GM23338 (cell line): Measurements from ENCODE around the gene HS6ST2. TPM values are rescaled to one million over a fixed set of nuclear protein-coding genes. Genes with fewer than 3 reads are reported as not detected.

Experiments
- ATAC-seq: fragments of 200-7000 bp; cut with Tn5 transposase; 3 replicates; pipeline ENCODE4 v1.9.1; 2020
- DNase-seq: peaks from one replicate; pipeline ENCODE4 v3.0.0-alpha.2; 2015; ENCODE audit warnings: low spot score
- H2AFZ ChIP-seq: fragments of 200-600 bp; sonication (generic); 2 replicates; pipeline ENCODE4 v1.8.0; 2016; ENCODE audit warnings: antibody characterized with exemption, mild to moderate bottlenecking, moderate library complexity
- H3F3A ChIP-seq: fragments of 200-600 bp; sonication (generic); replicated peaks from 2 replicates; pipeline ENCODE4 v1.8.0; 2017; ENCODE audit warnings: antibody characterized with exemption, mixed run types, low read depth
- H3K27ac ChIP-seq: fragments of 200-600 bp; sonication (generic); 2 replicates; pipeline ENCODE4 v1.6.1; 2016; ENCODE audit warnings: low read depth
- H3K27me3 ChIP-seq: fragments of 200-600 bp; sonication (generic); 2 replicates; pipeline ENCODE4 v1.8.0; 2016; ENCODE audit warnings: mild to moderate bottlenecking, mixed run types, moderate library complexity; ENCODE audit not compliant: insufficient read depth
- H3K36me3 ChIP-seq: fragments of 200-600 bp; sonication (generic); 2 replicates; pipeline ENCODE4 v1.8.0; 2016; ENCODE audit warnings: mild to moderate bottlenecking; ENCODE audit not compliant: insufficient read depth
- H3K4me1 ChIP-seq: fragments of 200-600 bp; sonication (generic); 2 replicates; pipeline ENCODE4 v1.8.0; 2016; ENCODE audit warnings: mild to moderate bottlenecking, moderate library complexity; ENCODE audit not compliant: insufficient read depth
- H3K4me2 ChIP-seq: fragments of 200-600 bp; sonication (generic); 2 replicates; pipeline ENCODE4 v1.7.1; 2017; ENCODE audit warnings: mixed run types
- H3K4me3 ChIP-seq: fragments of 200-600 bp; sonication (generic); 2 replicates; pipeline ENCODE4 v1.6.1; 2016; ENCODE audit warnings: mixed run types
- H3K79me2 ChIP-seq: fragments of 200-600 bp; sonication (generic); replicated peaks from 2 replicates; pipeline ENCODE4 v1.8.0; 2017; ENCODE audit warnings: mild to moderate bottlenecking; ENCODE audit not compliant: insufficient read depth
- H3K9me2 ChIP-seq: fragments of 200-600 bp; sonication (generic); 2 replicates; pipeline ENCODE4 v1.8.0; 2017; ENCODE audit not compliant: insufficient read depth
- H4K20me1 ChIP-seq: fragments of 200-600 bp; sonication (generic); replicated peaks from 2 replicates; pipeline ENCODE4 v1.8.0; 2017; ENCODE audit warnings: mild to moderate bottlenecking; ENCODE audit not compliant: insufficient read depth
- H3K27ac Mint-ChIP-seq: 2 replicates; pipeline ENCODE4 v1.8.0; 2020; ENCODE audit warnings: inconsistent platforms, mild to moderate bottlenecking, moderate library complexity, mixed read lengths
- H3K27me3 Mint-ChIP-seq: 3 replicates; pipeline ENCODE4 v1.8.0; 2022; ENCODE audit warnings: low read depth, mild to moderate bottlenecking, moderate library complexity, mixed read lengths, inconsistent platforms; ENCODE audit not compliant: insufficient read depth, poor library complexity
- H3K36me3 Mint-ChIP-seq: 3 replicates; pipeline ENCODE4 v1.8.0; 2021; ENCODE audit warnings: low read depth, mild to moderate bottlenecking, inconsistent platforms, moderate library complexity, mixed read lengths
- H3K4me1 Mint-ChIP-seq: 3 replicates; pipeline ENCODE4 v1.8.0; 2020; ENCODE audit warnings: mild to moderate bottlenecking, inconsistent platforms, mixed read lengths
- H3K4me3 Mint-ChIP-seq: 3 replicates; pipeline ENCODE4 v1.8.0; 2021; ENCODE audit warnings: moderate library complexity, mild to moderate bottlenecking, inconsistent platforms, mixed read lengths
- H3K9me3 Mint-ChIP-seq: 3 replicates; pipeline ENCODE4 v1.8.0; 2020; ENCODE audit warnings: moderate library complexity, mild to moderate bottlenecking, inconsistent platforms, mixed read lengths
- CREB1 ChIP-seq: fragments of 250-450 bp; sonication (Bioruptor Pico); IDR thresholded peaks from 2 replicates; pipeline ENCODE4 v1.5.0; 2020; ENCODE audit warnings: low read depth, mild to moderate bottlenecking, moderate library complexity
- EZH2 ChIP-seq: fragments of 200-600 bp; sonication (generic); IDR thresholded peaks from one replicate; pipeline ENCODE4 v1.8.0; 2017; ENCODE audit warnings: antibody characterized with exemption, mild to moderate bottlenecking, low read depth; ENCODE audit not compliant: unreplicated experiment
- EZH2phosphoT487 ChIP-seq: fragments of 200-600 bp; sonication (generic); IDR thresholded peaks from one replicate; pipeline ENCODE4 v1.8.1; 2018; ENCODE audit warnings: antibody characterized with exemption; ENCODE audit not compliant: unreplicated experiment
- JUNB ChIP-seq: IDR thresholded peaks from one replicate; pipeline ENCODE4 v1.6.1; 2016; ENCODE audit warnings: antibody characterized with exemption; ENCODE audit not compliant: unreplicated experiment
- NANOG ChIP-seq: IDR thresholded peaks from 2 replicates; pipeline ENCODE4 v1.6.1; 2016; ENCODE audit warnings: antibody characterized with exemption, borderline replicate concordance
- POLR2AphosphoS5 ChIP-seq: IDR thresholded peaks from 2 replicates; pipeline ENCODE4 v1.6.1; 2016; ENCODE audit warnings: antibody characterized with exemption, low read depth
- STAT1 ChIP-seq: IDR thresholded peaks from one replicate; pipeline ENCODE4 v1.6.1; 2016; ENCODE audit warnings: antibody characterized with exemption; ENCODE audit not compliant: unreplicated experiment
- ZNF331 ChIP-seq: fragments of 250-450 bp; sonication (Bioruptor Pico); IDR thresholded peaks from 2 replicates; pipeline ENCODE4 v1.5.0; 2020; ENCODE audit warnings: low read depth, mild to moderate bottlenecking, moderate library complexity
- polyA plus RNA-seq: library from polyadenylated mRNA; unstranded; fragments of >200 nt; fragmentation: Nextera tagmentation; extraction: Ambion mirVana; gene quantifications from 2 replicates; pipeline ENCODE4 v1.2.1, GENCODE V29; 2016
- total RNA-seq: library from RNA; depleted of rRNA; stranded (reverse); fragments of >200 nt; shearing (Covaris generic); gene quantifications from 2 replicates; pipeline ENCODE4 v1.2.3, GENCODE V29; 2014
- TF ChIP-seq, protein P1 (sequence below): IDR thresholded peaks from 2 replicates; pipeline ENCODE4 v1.6.1; 2016; ENCODE audit warnings: antibody characterized with exemption
- TF ChIP-seq, protein P2 (sequence below): IDR thresholded peaks from one replicate; pipeline ENCODE4 v1.6.1; 2018; ENCODE audit warnings: antibody characterized with exemption; ENCODE audit not compliant: unreplicated experiment
- TF ChIP-seq, protein P3 (sequence below), 2 experiments: fragments of 200-600 bp in 1 of 2; sonication (generic) in 1 of 2; conservative IDR thresholded peaks; 2 replicates each; pipeline versions ENCODE4 v1.5.1 to v1.6.1; 2016 to 2017; ENCODE audit warnings: antibody characterized with exemption in 2 of 2, low read depth in 2 of 2, mild to moderate bottlenecking in 2 of 2, moderate library complexity in 1 of 2

HS6ST2 gene
- total and polyA plus RNA-seq, 2 experiments from 2014 or later, result 0.82 to 4.8 TPM

DNA sequence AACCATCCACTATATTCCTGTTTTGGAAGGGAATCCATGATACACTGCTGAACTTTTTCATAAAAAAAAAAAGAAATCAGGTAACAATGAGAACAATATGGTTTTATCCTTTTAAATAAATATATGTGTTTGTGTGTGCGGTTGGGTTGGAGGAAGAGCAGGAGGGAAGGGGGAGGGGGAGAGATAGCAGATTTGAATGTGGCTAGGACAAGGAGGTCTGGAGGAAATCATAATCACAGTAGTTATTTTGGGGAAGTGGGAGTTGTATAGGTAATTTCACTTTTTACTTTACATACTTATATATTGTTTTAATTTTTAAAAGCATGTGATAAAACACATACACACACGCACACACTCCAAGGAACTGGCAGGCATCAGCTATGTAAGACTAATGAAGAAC is 335.1 kb downstream of the HS6ST2 start:
- ATAC-seq (no peak), DNase-seq (no peak)
- Histone ChIP-seq H2AFZ (no peak overlapping the region), H3K36me3 (no peaks in the 10 kb centered on the region), H3K9me2 (no peaks in the 10 kb centered on the region), H3K27me3 (no peaks in the 10 kb centered on the region), H3F3A (no peaks in the 10 kb centered on the region), H3K79me2 (no peaks in the 10 kb centered on the region), H3K27ac (no peak overlapping the region), H3K4me2 (no peak overlapping the region), H3K4me3 (no peak overlapping the region), H3K4me1 (no peaks in the 10 kb centered on the region), H4K20me1 (no peaks in the 10 kb centered on the region)
- TF ChIP-seq ZNF331 (CRISPR knock-in tag), result no peak
- TF ChIP-seq STAT1, result no peak
- TF ChIP-seq JUNB, result no peak
- no peak for TF ChIP-seq EZH2phosphoT487
- no peak for TF ChIP-seq NANOG
- TF ChIP-seq, protein P1, sequence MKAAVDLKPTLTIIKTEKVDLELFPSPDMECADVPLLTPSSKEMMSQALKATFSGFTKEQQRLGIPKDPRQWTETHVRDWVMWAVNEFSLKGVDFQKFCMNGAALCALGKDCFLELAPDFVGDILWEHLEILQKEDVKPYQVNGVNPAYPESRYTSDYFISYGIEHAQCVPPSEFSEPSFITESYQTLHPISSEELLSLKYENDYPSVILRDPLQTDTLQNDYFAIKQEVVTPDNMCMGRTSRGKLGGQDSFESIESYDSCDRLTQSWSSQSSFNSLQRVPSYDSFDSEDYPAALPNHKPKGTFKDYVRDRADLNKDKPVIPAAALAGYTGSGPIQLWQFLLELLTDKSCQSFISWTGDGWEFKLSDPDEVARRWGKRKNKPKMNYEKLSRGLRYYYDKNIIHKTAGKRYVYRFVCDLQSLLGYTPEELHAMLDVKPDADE, result no peak
- TF ChIP-seq, protein P2, sequence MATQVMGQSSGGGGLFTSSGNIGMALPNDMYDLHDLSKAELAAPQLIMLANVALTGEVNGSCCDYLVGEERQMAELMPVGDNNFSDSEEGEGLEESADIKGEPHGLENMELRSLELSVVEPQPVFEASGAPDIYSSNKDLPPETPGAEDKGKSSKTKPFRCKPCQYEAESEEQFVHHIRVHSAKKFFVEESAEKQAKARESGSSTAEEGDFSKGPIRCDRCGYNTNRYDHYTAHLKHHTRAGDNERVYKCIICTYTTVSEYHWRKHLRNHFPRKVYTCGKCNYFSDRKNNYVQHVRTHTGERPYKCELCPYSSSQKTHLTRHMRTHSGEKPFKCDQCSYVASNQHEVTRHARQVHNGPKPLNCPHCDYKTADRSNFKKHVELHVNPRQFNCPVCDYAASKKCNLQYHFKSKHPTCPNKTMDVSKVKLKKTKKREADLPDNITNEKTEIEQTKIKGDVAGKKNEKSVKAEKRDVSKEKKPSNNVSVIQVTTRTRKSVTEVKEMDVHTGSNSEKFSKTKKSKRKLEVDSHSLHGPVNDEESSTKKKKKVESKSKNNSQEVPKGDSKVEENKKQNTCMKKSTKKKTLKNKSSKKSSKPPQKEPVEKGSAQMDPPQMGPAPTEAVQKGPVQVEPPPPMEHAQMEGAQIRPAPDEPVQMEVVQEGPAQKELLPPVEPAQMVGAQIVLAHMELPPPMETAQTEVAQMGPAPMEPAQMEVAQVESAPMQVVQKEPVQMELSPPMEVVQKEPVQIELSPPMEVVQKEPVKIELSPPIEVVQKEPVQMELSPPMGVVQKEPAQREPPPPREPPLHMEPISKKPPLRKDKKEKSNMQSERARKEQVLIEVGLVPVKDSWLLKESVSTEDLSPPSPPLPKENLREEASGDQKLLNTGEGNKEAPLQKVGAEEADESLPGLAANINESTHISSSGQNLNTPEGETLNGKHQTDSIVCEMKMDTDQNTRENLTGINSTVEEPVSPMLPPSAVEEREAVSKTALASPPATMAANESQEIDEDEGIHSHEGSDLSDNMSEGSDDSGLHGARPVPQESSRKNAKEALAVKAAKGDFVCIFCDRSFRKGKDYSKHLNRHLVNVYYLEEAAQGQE, result no peak
- no peak for TF ChIP-seq CREB1 (CRISPR knock-in tag)
- no peak for TF ChIP-seq EZH2
- no peak overlapping the region for H3K4me3 Mint-ChIP-seq
- no peaks in the 10 kb centered on the region for H3K36me3 Mint-ChIP-seq
- no peak overlapping the region for H3K27ac Mint-ChIP-seq
- H3K4me1 Mint-ChIP-seq, result no peaks in the 10 kb centered on the region
- peaks cover 2% of the 10 kb centered on the region for H3K27me3 Mint-ChIP-seq
- H3K9me3 Mint-ChIP-seq, result no peaks in the 10 kb centered on the region

DNA sequence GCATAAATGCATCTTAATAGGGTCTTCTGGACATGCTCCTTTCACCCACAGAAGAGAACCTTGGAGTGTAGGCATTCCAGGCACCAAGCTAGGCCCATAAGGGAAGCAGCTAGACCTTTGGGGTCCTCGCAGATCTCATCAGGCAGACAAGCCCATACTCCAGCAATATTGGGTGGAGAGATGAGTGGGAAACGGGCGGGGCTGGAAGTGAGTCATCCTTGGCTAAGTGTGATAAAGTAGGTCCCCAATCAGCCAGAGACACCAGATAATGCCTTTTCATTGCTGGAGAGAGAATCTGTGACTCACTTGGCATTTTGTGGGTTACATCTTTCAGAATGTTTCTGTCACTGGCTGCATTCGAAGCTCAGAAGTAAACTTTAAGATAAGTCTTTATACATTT is 336.3 kb downstream of the HS6ST2 start:
- no peaks in the 10 kb centered on the region for H4K20me1 ChIP-seq
- H3K36me3 Mint-ChIP-seq, result no peaks in the 10 kb centered on the region
- H3F3A ChIP-seq, result no peaks in the 10 kb centered on the region
- H3K4me3 Mint-ChIP-seq, result no peak overlapping the region
- H3K36me3 ChIP-seq, result no peaks in the 10 kb centered on the region
- no peaks in the 10 kb centered on the region for H3K9me2 ChIP-seq
- no peak overlapping the region for H3K4me3 ChIP-seq
- H3K4me1 ChIP-seq, result no peaks in the 10 kb centered on the region
- H3K27ac ChIP-seq, result no peak overlapping the region
- H3K27ac Mint-ChIP-seq, result no peak overlapping the region
- TF ChIP-seq, protein P1, result no peak
- no peak for TF ChIP-seq ZNF331 (CRISPR knock-in tag)
- TF ChIP-seq, protein P3, sequence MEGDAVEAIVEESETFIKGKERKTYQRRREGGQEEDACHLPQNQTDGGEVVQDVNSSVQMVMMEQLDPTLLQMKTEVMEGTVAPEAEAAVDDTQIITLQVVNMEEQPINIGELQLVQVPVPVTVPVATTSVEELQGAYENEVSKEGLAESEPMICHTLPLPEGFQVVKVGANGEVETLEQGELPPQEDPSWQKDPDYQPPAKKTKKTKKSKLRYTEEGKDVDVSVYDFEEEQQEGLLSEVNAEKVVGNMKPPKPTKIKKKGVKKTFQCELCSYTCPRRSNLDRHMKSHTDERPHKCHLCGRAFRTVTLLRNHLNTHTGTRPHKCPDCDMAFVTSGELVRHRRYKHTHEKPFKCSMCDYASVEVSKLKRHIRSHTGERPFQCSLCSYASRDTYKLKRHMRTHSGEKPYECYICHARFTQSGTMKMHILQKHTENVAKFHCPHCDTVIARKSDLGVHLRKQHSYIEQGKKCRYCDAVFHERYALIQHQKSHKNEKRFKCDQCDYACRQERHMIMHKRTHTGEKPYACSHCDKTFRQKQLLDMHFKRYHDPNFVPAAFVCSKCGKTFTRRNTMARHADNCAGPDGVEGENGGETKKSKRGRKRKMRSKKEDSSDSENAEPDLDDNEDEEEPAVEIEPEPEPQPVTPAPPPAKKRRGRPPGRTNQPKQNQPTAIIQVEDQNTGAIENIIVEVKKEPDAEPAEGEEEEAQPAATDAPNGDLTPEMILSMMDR (conservative IDR thresholded peaks at IDR 0.05; ENCODE audit: low read depth in 2 of 2), result no peak
- TF ChIP-seq POLR2AphosphoS5, result no peak
- TF ChIP-seq EZH2phosphoT487, result no peak
- no peak for TF ChIP-seq EZH2
- TF ChIP-seq JUNB, result no peak
- TF ChIP-seq STAT1, result no peak
- no peak for TF ChIP-seq CREB1 (CRISPR knock-in tag)
- no peak overlapping the region for H2AFZ ChIP-seq
- no peaks in the 10 kb centered on the region for H3K27me3 ChIP-seq
- H3K27me3 Mint-ChIP-seq, result peaks cover 2% of the 10 kb centered on the region
- H3K4me2 ChIP-seq, result no peak overlapping the region
- no peaks in the 10 kb centered on the region for H3K9me3 Mint-ChIP-seq
- DNase-seq, result no peak
- no peak for ATAC-seq
- no peaks in the 10 kb centered on the region for H3K4me1 Mint-ChIP-seq
- H3K79me2 ChIP-seq, result no peaks in the 10 kb centered on the region
